AG04449 (cell line): ENCODE measurements around the gene AP3S1.
"Not testable (repeated sequence)": the region's sequence is repeated elsewhere in the genome, so short reads cannot be mapped to it uniquely, and the experiment has no call there.

Experiments
- CTCF ChIA-PET: fragments of 350-600 bp; formaldehyde crosslinking; extraction: SDS; loops from one replicate; lab custom pipeline; 2021; ENCODE audit warnings: antibody characterized with exemption; lab: Yijun Ruan, JAX
- POLR2A ChIA-PET: fragments of 400-600, 350-600 bp; formaldehyde crosslinking; extraction: SDS; loops from one replicate; lab custom pipeline; 2020; ENCODE audit warnings: antibody characterized with exemption, inconsistent platforms; lab: Yijun Ruan, JAX
- DNase-seq: peaks from one replicate; pipeline ENCODE4 v3.0.0-alpha.2; 2010; ENCODE audit warnings: low read depth, low spot score
- H3K4me3 ChIP-seq: 2 replicates; pipeline ENCODE4 v1.5.1; 2011; ENCODE audit warnings: low read depth, mild to moderate bottlenecking, control low read depth, low read length
- CTCF ChIP-seq: IDR thresholded peaks from one replicate; pipeline ENCODE4 v1.5.1; 2011; ENCODE audit warnings: mild to moderate bottlenecking, moderate library complexity, low read length, control low read depth, inconsistent platforms; ENCODE audit not compliant: insufficient read depth; ENCODE audit errors: missing control alignments

The AP3S1 gene

GRCh38 chr5:115818821-115819220 is 22.9 kb upstream of the AP3S1 start:
- CTCF ChIA-PET = interaction anchor here (0.9 kb wide), 1 partner anchor 21 kb away, joined by 3 read pairs; no protein-coding TSS in a partner anchor
- no peak for DNase-seq
- POLR2A ChIA-PET = no interaction called here
- no peak for TF ChIP-seq CTCF
- H3K4me3 ChIP-seq = no peak overlapping the region

GRCh38 chr5:115820846-115821245 is 20.9 kb upstream of the AP3S1 start:
- DNase-seq = no peak
- no peak for TF ChIP-seq CTCF
- ChIA-PET POLR2A (no interaction called here), CTCF (no interaction called here)
- H3K4me3 ChIP-seq = no peak overlapping the region

- CTCF ChIA-PET, DNase-seq, H3K4me3 ChIP-seq, POLR2A ChIA-PET: not testable (repeated sequence)
These were observed 16.8 kb upstream of the AP3S1 start for GRCh38 chr5:115824983-115825382.

GRCh38 chr5:115825948-115826347 is 15.8 kb upstream of the AP3S1 start:
- no peak for TF ChIP-seq CTCF
- ChIA-PET POLR2A (no interaction called here), CTCF (interaction anchor here (0.8 to 1.1 kb wide), 3 partner anchors 9 to 191 kb away, joined by 3 to 5 read pairs (median 4); no protein-coding TSS in a partner anchor)
- no peak for DNase-seq
- no peak overlapping the region for H3K4me3 ChIP-seq

GRCh38 chr5:115829913-115830312 is 11.8 kb upstream of the AP3S1 start:
- DNase-seq = no peak
- POLR2A ChIA-PET = no interaction called here
- CTCF ChIA-PET = interaction anchor here (0.8 to 1.1 kb wide), 3 partner anchors 10 to 206 kb away, joined by 3 to 5 read pairs (median 4); no protein-coding TSS in a partner anchor
- H3K4me3 ChIP-seq = no peak overlapping the region
- TF ChIP-seq CTCF = no peak

GRCh38 chr5:115831163-115831768 is 10.5 kb upstream of the AP3S1 start:
- POLR2A ChIA-PET = no interaction called here
- DNase-seq = no peak

More at GRCh38 chr5:115831163-115831768, 10.5 kb upstream of the AP3S1 start:
- CTCF ChIA-PET = interaction anchor here (0.6 to 2.7 kb wide), 11 partner anchors 9 to 522 kb away, joined by 3 to 21 read pairs (median 3); partner anchors contain the start of genes AP3S1 and ATG12
- H3K4me3 ChIP-seq = no peak overlapping the region
- peak; percentile 63 for TF ChIP-seq CTCF
